Adrenal gland (tissue), 5 donors: ENCODE measurements around the gene TNRC6C.

ENCODE experiments used
- POLR2A ChIP-seq, 2 donors: fragments of 450-650 bp; IDR thresholded peaks; one replicate each; pipeline ENCODE4 v1.6.1; 2017; ENCODE audit warnings: antibody characterized with exemption in 2 of 2, mild to moderate bottlenecking in 2 of 2, moderate library complexity in 1 of 2
- TF ChIP-seq, protein P1 (sequence below), 6 experiments: fragments of 450-650 bp in 4 of 6; fragments of 200-600 bp in 2 of 6; sonication (generic) in 1 of 6; IDR thresholded peaks; 1 replicate in 5 of 6; 2 replicates in 1 of 6; pipeline versions ENCODE4 v1.5.1 to v1.8.0; 2016 to 2021; ENCODE audit warnings: antibody characterized with exemption in 6 of 6, mild to moderate bottlenecking in 2 of 6, moderate library complexity in 1 of 6
- donor health status: DM: no; HTN: no; CAD: no.

DNA sequence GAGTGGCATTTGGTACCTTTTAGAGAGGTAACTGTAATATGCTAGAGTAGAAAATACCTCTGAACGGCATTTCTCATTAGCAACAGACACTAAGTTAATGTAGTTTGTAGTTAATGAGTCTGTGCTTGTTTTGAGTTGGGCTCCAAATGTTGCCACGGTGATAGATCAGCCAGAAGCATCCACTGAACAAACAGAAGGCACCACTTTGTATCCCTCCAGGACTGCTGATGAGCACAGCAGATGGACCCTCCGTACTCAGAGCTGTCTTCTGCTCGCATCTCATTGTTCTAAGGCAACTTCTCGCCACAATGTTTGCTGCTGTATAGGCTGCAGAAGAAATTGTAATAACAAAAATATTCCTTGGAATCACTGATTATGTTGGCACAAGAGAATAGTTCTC, 56.1 kb downstream of the TNRC6C start:
- TF ChIP-seq POLR2A (IDR thresholded peaks at IDR 0.05), result no peak
- TF ChIP-seq, protein P1, sequence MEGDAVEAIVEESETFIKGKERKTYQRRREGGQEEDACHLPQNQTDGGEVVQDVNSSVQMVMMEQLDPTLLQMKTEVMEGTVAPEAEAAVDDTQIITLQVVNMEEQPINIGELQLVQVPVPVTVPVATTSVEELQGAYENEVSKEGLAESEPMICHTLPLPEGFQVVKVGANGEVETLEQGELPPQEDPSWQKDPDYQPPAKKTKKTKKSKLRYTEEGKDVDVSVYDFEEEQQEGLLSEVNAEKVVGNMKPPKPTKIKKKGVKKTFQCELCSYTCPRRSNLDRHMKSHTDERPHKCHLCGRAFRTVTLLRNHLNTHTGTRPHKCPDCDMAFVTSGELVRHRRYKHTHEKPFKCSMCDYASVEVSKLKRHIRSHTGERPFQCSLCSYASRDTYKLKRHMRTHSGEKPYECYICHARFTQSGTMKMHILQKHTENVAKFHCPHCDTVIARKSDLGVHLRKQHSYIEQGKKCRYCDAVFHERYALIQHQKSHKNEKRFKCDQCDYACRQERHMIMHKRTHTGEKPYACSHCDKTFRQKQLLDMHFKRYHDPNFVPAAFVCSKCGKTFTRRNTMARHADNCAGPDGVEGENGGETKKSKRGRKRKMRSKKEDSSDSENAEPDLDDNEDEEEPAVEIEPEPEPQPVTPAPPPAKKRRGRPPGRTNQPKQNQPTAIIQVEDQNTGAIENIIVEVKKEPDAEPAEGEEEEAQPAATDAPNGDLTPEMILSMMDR (IDR thresholded peaks at IDR 0.05), result no peak
